ENCODE results near the gene TADA2B.

The TADA2B gene

DNA sequence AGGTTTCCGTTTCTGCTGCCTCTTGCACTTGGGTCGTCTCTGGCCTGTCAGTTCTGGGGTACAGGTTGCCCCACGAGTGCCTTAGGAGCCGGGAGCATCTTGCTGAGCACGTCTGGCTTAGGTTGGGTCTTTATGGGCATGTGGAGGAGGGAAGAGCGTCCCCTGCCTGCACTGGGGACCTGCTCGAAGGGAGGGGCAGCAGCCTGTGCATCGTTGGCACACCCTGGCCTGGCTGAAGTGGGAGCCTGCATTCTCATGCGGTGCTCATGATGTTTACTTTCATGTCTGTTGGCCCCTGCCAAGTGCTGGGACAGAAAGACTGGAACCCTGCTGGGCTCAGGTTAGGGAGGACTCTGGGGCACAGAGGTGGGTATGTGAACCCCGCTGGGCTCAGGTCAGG lies 23.8 kb upstream of the TADA2B start:
- DNase-seq: no peak

DNA sequence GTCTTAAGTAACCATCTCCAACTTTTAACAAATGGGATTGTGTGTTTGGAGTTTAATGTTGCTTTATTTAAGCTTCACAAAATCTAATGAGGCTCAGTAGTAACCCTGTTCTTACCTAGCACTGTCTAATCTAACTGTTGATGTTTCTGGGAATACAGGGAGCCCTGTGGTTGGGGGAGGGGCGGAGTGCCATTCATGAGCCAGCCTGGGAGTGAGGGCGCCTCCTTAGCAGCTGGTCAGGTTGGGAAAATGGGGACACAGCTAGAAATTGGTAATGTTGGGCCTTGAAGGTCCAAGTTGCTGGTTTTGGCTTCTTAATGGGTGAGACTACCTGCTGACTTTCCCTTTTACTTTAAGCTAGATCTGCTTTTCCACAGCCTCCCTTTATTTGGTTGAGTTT lies 22.9 kb upstream of the TADA2B start:
- no peak for DNase-seq

GRCh38 chr4:7020856-7021255 lies 22.3 kb upstream of the TADA2B start:
- no peak for DNase-seq

DNA sequence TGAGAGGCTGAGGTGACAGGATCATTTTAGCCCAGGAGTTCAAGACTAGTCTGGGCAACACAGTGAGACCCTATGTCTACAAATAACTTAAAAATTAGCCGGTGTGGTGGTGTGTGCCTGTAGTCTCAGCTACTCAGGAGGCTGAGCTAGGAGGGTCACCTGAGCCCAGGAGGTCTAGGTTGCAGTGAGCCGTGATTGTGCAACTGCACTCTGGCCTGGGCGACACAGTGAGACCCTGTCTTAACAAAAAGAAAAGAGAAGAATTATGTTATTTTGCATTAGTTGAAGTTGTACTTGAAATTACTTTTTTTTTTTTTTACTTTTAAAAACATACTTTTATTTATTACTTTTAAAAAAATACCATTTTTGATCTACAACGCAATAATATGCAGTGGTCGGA lies 21.8 kb upstream of the TADA2B start:
- no peak for DNase-seq

DNA sequence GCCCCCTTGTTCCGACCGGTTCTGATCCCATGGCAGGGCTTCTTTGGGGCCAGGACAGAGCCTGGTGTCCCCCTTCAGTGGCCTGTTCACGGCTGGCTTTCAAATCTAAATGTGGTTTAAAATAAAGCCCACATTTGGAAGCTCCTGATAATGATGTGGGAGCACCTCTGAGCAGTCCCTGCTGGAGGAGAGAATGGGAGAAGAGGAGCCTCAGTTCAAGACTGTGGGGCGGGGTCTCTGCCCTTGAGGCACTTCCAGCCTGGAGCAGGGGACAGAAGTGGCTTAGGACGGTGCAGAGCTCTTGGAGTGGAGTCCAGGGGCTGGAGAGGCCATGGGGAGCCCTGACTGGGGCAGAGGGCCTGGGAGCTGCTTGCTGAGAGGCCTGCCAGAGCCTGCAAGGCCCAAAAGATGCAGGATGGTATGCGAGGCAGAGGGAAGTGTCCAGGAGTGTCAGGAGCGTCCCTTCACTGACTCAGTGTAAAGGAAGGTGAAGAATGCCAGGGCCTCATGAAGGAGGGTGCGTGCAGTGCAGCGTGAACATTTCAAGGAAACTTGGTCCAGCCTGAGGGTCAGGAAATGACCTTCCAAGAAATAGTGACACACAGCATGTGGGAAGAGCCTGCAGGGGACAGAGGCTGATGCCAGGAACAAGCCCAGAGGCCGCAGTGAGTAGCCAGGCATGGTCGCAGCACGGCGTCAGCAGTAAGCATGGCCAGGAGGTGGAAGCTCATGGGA lies 21.1 kb upstream of the TADA2B start:
- no peak for DNase-seq

DNA sequence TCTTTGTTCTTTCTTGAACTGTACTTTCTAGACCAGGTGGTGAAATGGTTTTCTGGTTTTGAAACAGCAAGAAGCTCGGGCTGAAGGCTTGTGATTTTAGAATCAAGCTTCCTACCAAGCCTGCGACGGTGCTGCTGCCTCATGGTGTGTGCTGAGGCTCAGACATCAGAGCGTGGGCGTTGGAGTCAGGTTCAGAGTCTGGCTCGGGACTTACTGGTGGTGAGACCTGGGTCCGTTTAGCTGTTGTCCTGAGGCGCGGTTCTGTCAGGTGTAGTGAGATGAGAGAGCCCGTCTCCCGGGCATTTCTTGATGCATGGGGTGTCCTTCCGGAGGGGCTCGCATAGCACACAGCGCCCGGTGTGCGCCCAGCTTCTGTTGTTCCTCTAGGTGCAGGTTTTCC lies 19.7 kb upstream of the TADA2B start:
- no peak for DNase-seq

- no peak for DNase-seq
Measured at GRCh38 chr4:7023901-7024300, 19.3 kb upstream of the TADA2B start.

DNA sequence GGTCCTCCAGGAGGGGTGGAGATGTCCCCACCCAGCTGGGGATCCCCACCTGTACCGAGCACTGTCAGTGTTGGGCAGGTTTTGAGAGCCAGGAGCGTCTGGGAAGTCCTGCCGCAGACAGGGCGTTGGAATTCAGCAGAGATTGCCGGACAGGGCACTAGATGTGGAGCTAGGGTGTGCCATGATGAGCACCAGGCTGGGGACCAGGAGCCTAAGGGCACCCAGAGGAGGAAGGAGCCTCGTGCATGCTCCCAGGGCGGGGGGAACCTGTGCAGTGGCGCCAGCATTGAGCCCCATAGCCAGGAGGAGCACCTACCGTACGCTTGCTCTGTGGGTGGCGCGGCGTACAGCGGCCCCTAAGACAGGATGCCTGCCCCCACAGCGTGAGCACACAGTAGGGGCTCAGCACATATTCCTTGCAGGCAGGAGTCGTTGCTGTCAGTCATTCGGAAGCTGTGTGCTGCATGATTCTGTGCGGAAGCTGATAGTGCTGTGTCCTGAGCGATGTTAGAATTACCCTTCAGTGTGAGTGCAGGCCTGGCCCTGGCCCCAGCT lies 18.8 kb upstream of the TADA2B start:
- no peak for DNase-seq

GRCh38 chr4:7025040-7025602 lies 18.1 kb upstream of the TADA2B start:
- no peak for DNase-seq

DNA sequence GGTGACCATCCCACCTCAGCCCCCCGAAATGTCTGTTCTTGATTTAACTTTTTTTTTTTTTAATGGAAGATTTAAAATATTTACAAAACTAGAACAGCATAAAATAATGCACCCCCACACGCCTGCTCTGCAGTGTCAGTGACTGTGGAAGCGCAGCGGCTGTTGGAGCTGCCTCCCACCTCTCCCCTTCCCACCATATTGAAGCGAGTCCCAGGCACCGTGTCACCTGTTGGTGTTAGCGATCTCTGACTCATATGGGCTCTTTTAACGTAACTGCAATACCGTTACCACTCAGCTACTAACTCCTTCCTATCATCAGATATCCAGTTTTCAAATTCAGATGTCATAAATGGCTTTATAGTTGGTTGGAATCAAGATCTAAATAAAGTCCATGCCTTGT lies 17.1 kb upstream of the TADA2B start:
- DNase-seq: no peak

DNA sequence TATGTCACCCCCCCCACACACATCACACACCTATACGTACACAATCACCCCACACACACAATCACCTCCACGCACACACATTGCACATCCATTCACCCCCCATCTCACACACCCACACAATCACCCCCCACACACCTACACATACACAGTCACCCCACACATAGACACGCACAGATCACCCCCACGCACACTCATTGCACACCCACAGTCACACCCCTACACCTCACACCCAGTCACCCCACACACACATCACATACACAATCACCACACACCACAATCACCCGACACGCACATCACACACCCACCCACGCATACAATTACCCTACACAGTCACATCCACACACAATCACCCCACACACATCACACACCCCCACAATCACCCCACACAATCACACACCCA lies 15.9 kb upstream of the TADA2B start:
- no peak for DNase-seq

- no peak for DNase-seq
Measured at GRCh38 chr4:7027913-7028312, 15.3 kb upstream of the TADA2B start.

DNA sequence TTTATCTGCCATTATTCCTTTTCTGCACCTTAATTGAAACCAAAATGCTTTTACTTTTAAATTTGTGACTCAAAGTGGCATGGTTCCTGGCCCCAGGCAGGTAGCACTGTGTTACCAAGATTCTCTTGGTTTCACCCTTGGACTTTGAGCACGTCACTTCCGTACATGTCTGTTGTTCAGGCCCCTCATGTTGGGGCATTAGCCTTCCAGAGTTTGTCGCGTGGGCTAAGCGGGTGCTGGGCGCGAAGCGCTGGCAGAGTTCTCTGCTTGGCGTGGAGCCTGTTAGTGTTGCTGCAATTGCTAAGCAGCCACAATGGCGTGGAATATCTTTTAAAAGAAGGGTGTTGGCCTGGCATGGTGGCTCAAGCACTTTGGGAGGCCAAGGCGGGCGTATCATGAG lies 14.0 kb upstream of the TADA2B start:
- DNase-seq: no peak

- DNase-seq: no peak
Measured at GRCh38 chr4:7029921-7030320, 13.3 kb upstream of the TADA2B start.

DNA sequence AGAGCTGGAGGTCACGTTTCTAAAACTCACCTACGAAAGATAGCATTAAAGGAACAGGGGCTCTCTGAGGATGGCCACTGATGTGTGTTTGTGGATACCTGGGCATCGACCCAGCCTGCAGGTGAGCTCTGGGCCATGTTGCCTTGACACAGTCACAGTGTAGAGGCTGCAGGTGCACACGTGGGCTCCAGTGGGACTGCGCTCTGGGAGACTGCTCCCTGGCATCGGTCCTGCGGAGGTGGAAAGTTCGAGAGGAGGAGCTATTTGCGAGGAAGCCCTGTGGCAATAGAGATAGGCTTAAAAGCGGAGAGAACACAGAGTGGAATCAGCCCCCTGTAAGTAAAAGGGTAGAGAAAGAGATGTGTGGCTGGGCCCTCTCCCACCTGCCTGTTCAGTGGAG lies 12.3 kb upstream of the TADA2B start:
- DNase-seq: no peak

GRCh38 chr4:7031558-7032449 lies 11.4 kb upstream of the TADA2B start:
- DNase-seq: no peak

DNA sequence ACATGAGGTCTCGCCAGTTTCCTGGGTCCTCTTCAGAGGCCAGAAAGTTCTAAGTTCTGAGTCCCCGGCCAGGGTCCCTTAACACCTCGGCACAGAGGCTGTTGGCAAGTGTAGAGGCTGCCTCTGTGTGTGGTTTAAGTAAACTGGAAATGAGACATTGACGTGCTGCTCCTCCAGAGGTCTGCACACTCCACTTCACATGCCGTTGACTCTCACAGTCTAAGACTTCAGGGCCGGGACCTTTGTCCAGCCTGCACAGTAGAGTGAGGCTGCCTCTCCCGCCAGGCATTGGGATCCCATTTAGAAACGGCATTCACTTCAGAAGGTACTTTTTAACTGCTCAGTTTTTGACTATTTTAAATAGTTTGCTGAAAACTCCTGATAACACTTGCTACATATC lies 10.6 kb upstream of the TADA2B start:
- no peak for DNase-seq

DNA sequence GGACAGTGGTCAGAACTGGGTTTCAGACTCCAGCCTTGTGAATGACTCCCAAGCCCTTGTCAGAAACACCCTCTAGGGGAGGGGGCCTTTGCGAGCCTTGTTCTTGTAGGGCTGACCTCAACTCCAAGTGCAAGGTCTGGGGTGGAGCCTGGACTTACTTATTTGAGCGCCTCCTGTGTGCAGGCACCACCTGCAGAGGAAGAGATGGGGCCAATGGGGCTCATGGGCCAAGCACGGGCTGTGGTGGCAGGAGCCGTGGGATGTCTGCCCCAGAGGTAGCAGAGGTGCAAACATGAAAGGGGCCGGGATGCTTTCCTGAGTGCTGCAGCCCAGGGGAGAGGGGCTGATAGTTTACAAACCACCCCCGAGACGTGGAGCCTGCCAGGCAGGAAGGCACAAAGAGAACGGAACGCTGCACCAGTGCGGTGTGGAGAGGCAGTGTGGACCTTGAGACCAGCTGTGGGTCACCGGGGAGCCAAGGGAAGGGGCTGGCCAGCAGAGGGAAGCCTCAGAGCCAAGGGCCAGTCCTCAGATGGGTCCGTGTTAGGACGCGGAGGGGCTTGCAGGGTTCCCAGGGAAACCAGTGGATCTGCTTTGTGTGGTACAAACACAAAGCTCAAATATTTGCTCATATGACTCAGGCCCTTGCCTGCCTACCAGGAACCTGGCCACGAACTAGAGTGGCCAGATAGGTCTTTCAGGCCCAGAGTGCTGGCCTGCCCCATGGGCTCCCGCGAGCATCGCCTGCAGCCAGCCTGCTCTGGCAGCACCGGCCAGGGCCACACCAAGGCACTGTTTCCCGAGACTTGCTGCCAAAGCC lies 8.7 kb upstream of the TADA2B start:
- no peak for DNase-seq

DNA sequence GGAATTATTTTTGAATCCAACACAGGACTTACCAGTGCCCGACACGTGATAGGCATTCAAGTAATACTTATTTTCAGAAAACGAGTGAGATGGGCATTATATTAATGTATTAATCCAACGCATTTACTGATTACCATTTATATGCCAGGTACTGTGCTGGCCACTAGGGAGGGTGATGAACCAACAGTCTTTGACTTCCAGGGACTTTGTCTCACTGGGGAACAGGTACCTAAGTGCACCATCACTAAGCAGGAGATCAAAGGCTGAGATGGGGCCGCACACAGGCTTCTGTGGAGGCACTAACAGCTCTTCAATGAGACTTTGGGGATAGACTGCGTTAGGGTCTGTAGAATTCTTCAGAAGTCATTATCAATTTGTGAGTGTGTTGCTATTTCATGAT lies 5.7 kb upstream of the TADA2B start:
- DNase-seq: no peak

DNA sequence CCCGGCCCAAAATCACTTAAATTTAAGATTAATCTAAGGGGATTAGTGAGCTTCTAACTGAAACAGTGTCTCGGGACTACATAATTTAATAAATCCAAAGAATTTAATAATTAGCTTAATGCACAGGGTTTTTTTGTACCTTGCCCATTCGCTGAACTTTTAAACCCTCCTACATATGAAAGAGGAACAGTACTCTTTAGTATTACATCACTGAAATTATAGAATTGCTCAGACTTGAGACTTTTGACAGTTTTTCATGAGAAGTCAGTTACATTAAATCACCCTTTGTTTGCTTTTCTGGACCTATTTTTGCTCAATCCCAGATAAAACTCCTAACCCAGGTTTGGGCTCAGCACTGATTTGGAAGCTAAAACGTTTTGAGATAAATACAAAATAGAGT lies 2.4 kb upstream of the TADA2B start:
- DNase-seq: no peak

GRCh38 chr4:7041246-7041645 lies 1.9 kb upstream of the TADA2B start:
- no peak for DNase-seq

DNA sequence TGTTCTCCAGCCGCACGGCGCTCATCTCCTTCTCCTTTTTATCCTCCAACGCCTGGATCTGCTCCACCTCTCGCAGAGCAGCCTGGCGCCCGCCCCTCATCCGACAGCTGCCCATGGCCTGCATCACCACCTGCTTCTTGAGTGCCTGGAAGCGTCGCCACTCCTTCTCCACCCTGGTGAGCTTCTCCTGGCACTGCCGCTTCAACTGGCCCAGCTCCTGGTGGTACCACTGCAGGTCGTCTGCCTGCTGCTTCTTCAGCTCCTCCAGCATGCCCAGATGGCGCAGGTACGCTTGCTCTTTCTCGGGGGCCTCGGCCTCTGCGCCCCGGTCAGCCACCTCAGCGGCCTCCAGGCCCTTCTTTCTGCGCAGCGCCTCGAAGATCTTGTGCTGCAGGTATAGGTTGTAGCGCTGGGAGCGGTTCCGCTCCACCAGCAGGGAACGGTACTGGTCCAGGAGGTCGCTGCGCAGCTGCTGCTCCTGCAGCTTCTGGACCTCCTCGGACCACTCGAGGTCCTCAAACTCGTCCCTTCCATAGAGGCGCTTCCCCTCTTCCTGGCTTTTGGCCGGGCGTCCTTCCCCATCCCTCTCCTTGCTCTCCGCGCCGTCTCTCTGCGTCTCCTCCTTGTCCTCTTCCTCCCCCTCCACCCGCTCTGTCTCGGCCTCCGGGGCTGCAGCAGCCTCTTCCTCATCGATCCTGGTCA lies 1.2 kb upstream of the TADA2B start:
- no peak for DNase-seq

Data from NCI-H2081 treated with DMSO at 0.1 percent for 48 hours (cell line).